Left cardiac atrium (tissue), 4 donors: ENCODE measurements around the gene GOLGA3. TPM values are rescaled to one million over a fixed set of nuclear protein-coding genes. Genes with fewer than 3 reads are reported as not detected.
"Not testable (repeated sequence)": the region's sequence is repeated elsewhere in the genome, so short reads cannot be mapped to it uniquely, and the experiment has no call there.

Experiments used
- ATAC-seq, 2 donors: fragments of 200-7000 bp; cut with Tn5 transposase; one replicate each; pipeline ENCODE4 v1.9.1; 2020; ENCODE audit warnings: mild to moderate bottlenecking in 2 of 2, moderate library complexity in 2 of 2
- DNase-seq: peaks from one replicate; pipeline ENCODE4 v3.0.0-alpha.2; 2020
- intact Hi-C, 2 donors: fragments of 100-400 bp; cut with DNase I; formaldehyde crosslinking; loops; one replicate each; pipeline versions ENCODE4 v1.14.1 to v1.15.1; 2022 to 2023
- total RNA-seq, 2 donors: library from RNA; stranded (reverse); fragmentation: NEBNext Ultra II Directional; extraction: Animal tissue kit (Norgen Biotek cat#: 25700); gene quantifications; one replicate each; pipeline ENCODE4 v1.2.1, GENCODE V29; 2021
- donor health status: DM: no; HTN: yes; CAD: no.
- donor health status: DM: no; HTN: yes; CAD: no; lungs with severe emphysema.
- donor health status: DM: yes; HTN: yes; CAD: no.
- donor health status: Dilated cardiomyopathy.

Gene GOLGA3
- total RNA-seq, 2 donors from 2014 or later: 37.9 to 50.3 TPM

GRCh38 chr12:132766380-132767085 is 62.1 kb downstream of the GOLGA3 start:
- peak; percentile 28 to 33 for ATAC-seq
- intact Hi-C loops: no loop called here

GRCh38 chr12:132765361-132765760 is 63.3 kb downstream of the GOLGA3 start:
- intact Hi-C loops: no loop called here
- no peak for ATAC-seq
- DNase-seq: no peak

More at GRCh38 chr12:132766380-132767085, 62.1 kb downstream of the GOLGA3 start:
- DNase-seq: peak; percentile 89

GRCh38 chr12:132764231-132764630 is 64.4 kb downstream of the GOLGA3 start:
- ATAC-seq (no peak), DNase-seq (no peak)
- intact Hi-C loops: no loop called here

DNA sequence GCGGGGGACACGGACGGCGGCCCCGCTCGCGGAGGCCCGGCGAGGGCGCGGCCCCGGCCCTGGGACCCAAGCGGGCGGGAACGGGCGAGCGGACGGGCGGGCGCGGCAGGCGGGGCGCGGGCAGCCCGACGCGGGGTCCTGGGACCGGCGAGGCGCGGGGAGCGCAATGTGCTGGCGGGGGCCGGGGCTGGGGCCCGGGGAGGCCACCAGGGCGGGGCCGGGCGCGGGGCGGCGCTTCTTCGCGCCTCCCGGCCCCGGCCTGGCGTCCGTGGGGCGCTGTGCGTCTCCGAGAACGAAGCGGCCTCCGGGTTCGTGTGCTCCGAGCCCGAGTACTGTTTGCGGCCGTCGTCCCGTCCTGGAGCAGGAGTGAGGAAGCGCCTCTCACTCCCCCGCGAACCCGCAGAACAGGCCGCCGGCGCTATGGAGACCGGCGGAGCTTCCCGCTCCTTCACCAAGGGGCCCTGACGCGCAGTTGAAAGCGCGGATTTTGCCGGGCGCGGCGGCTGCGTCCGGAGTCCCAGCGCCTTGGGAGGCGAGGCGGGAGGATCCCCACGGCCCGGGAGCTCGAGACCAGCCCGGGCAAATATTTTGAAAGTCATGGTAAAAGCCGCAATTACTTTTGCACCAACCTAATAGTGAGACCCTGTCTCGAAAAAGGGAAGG is 66.6 kb downstream of the GOLGA3 start:
- ATAC-seq (peak; percentile 90 to 95), DNase-seq (peak; percentile 90)
- intact Hi-C loops: no loop called here

DNA sequence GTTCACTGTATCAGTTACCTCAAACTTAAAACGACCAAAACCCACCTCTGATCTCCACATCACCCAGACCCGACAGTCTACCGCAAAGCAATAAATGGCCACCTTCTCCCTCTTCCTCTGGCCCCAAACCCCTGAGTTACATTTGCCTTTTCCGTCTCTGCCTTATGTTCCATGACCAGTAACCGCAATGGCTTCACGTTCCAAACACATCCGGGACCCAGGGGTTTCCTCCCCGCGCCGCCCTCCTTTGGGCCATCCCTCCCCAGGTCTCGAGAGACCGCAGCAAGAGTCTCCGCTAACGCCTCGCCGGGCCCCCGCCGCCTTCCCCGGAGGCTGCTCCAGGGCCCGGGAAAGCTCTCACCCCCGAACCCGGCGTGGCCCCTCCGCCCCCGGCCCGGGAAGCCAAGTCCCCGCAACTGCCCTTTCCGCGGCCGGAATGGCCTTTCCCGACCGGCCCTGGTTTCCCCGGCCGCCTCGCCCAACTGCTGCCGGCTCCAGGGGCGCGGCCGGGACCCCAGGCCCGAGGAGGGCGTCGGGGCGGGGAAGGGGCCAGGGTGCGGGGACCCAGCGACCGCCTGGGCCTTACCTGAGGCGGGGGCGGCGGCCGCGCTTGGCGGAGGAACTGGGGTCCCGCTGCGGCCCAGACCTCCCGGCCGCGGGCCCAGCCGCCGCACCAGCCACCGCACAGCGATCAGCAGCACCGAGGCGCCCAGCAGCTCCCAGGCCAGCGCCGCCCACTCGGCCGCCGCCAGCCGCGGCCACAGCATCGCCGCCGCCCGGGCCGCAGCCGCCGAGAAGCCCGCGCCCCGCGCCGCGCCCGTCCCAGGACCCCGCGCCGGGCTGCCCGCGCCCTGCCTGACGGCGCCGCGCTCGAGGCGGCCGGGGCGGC is 67.4 kb downstream of the GOLGA3 start, which contains the start of gene ANKLE2:
Gene ANKLE2, minus strand, starts transcription at position 801 of the 889 bp plus-strand sequence. Its CDS starts 34 bp downstream, at position 767.
- ATAC-seq: peak; percentile 31 to 52

DNA sequence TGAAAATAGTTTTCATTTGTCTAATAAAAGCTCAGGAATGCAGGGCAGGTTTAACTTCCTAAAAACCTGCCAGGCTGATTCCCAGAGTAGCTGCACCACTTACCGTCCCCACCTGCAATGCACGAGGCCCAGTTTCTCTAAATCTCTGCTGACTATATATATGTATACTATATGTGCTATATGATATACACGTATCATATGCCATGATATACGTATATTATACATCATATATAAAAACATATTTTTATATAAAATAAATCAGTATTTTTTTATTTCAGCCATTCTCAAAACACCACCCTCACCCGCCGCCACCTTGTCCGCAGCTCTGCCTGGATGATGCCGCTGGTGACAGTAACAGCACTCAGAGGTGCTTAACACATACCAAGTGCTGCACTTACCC is 69.3 kb downstream of the GOLGA3 start:
- no peak for ATAC-seq
- intact Hi-C loops: no loop called here
- no peak for DNase-seq

More for the DNA sequence above, 67.4 kb downstream of the GOLGA3 start, which contains the start of gene ANKLE2:
- peak; percentile 51 for DNase-seq
- intact Hi-C loops: no loop called here

DNA sequence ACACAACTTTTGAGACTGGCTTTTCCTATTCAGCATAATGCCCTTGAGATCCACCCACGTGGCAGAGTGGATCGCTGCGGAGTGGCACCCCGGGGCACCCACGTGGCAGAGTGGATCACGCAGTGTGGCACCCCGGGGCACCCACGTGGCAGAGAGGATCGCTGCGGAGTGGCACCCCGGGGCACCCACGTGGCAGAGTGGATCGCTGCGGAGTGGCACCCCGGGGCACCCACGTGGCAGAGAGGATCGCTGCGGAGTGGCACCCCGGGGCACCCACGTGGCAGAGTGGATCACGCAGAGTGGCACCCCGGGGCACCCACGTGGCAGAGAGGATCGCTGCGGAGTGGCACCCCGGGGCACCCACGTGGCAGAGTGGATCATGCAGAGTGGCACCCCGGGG is 69.8 kb downstream of the GOLGA3 start:
- ATAC-seq, DNase-seq: not testable (repeated sequence)

GRCh38 chr12:132754160-132754932 is 74.3 kb downstream of the GOLGA3 start:
- intact Hi-C loops: no loop called here
- ATAC-seq: no peak
- no peak for DNase-seq

More for the DNA sequence above, 69.8 kb downstream of the GOLGA3 start:
- intact Hi-C loops: not testable (repeated sequence)

- ATAC-seq, intact Hi-C loops, DNase-seq: not testable (repeated sequence)
Observed at GRCh38 chr12:132753670-132754069, 75.0 kb downstream of the GOLGA3 start.

DNA sequence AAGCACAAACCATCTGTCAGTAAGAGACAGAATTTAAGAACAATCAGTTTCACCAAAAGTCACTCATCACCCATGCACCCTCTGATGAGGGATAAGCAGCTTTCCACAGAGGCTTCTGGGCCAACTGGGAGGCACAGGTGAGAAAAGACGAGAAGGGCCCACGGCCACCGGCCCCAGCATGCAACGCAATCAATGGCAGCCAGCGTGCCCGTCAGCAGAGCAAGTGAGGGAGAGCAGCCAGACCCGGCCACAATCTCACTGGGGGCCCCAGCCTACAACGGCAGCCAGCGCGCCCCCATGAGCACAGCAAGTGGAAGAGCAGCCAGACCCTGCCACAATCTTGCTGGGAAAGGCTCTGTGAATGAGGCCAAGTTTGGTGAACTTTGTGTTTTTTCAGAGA is 80.3 kb downstream of the GOLGA3 start:
- no peak for DNase-seq

GRCh38 chr12:132747896-132748295 is 80.8 kb downstream of the GOLGA3 start:
- no peak for DNase-seq
- no peak for ATAC-seq
- intact Hi-C loops: no loop called here

More for the DNA sequence above, 80.3 kb downstream of the GOLGA3 start:
- no peak for ATAC-seq
- intact Hi-C loops: no loop called here

DNA sequence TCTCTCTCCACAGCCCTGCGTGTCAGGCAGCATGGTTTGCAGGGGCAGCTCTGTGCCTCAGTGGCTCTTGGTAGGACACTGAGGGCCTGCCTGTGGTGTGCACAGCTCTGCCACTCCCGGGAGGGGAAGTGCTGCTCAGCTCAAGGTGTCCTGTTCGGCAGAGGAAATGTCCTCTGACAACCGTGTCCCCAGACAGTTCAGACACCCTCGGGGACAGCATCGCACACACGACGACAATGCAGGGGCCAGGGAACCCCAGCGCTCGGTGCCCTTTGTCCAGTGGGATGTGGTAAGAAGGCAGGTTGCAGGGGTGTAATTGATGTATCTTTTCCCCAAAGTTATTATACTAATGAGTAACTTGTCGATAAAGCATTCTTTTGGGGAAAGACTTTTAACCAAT is 81.3 kb downstream of the GOLGA3 start:
- intact Hi-C loops: no loop called here
- DNase-seq (no peak), ATAC-seq (no peak)

DNA sequence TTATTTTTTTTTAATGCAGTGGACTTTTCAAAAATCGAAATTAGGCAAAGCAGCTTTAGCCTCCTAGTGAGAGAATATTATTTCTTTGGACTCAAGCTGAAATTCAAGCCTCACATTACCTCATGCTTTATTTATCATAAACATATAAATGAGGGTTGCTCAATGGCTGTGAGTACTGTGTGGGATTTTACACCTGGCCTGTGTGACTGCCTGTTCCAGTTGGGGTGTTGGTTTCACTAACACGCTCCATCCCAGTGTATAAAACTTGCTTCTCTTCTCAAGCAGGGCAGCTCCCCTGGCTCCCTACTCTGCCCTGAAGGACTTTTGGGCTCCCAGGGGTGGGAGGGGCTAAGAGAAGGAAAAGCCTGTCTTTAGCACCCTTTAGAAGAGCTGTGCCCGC is 82.1 kb downstream of the GOLGA3 start:
- no peak for ATAC-seq
- intact Hi-C loops: no loop called here
- DNase-seq: no peak

DNA sequence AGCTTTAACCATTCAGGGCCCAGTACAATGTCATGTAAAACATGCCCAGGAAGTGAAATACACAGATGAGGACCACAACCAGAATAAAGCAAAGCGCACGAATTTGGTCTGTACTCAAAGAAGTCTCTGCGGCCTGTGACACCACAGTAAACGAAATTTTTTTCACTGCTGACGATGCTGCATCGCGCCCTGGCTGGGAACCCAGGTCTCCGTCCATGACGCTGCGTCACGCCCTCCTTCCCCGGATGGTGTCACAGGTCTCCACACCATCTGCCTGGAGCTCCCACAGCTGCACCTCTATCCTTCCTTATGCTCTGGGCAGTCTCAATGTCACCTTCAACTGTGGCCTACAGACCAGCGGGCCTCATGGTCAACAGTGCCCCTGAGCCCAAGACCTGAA is 84.8 kb downstream of the GOLGA3 start:
- DNase-seq (no peak), ATAC-seq (no peak)
- intact Hi-C loops: no loop called here

DNA sequence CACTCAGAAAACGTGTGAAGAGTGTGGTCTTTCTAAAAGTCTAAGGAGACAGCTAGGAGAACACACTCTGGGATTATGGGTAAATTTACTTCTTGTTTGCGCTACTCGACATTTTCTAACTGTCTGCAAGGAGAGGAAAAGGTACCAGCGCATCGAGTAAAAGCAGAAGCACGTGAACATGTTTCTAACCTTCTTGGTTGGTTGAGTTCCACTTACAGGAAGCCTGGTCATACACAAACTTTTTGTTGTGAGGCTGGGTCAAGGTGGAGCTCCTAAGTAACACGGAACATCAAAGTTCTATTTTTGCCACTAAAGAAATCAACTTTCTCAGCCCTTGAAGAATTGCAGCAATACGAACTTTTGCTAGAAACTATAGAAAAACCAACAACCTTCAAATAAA is 87.0 kb downstream of the GOLGA3 start:
- ATAC-seq (no peak), DNase-seq (no peak)
- intact Hi-C loops: no loop called here

GRCh38 chr12:132740652-132741051 is 88.0 kb downstream of the GOLGA3 start:
- intact Hi-C loops: no loop called here
- DNase-seq: no peak
- ATAC-seq: peak; percentile 42 to 66

- intact Hi-C loops: no loop called here
- peak; percentile 5 to 74 for ATAC-seq
Observed at GRCh38 chr12:132740313-132740646, 88.4 kb downstream of the GOLGA3 start.

GRCh38 chr12:132739600-132740312 is 88.9 kb downstream of the GOLGA3 start:
- DNase-seq (no peak), ATAC-seq (peak; percentile 7 to 56)
- intact Hi-C loops: no loop called here

More at GRCh38 chr12:132740313-132740646, 88.4 kb downstream of the GOLGA3 start:
- no peak for DNase-seq
